Right hindlimb (tissue), 1 donor: ENCODE measurements around the gene KCTD3.

Experiments
- DNase-seq: peaks from one replicate; pipeline ENCODE4 v3.0.0-alpha.2; 2018

The KCTD3 gene

DNA sequence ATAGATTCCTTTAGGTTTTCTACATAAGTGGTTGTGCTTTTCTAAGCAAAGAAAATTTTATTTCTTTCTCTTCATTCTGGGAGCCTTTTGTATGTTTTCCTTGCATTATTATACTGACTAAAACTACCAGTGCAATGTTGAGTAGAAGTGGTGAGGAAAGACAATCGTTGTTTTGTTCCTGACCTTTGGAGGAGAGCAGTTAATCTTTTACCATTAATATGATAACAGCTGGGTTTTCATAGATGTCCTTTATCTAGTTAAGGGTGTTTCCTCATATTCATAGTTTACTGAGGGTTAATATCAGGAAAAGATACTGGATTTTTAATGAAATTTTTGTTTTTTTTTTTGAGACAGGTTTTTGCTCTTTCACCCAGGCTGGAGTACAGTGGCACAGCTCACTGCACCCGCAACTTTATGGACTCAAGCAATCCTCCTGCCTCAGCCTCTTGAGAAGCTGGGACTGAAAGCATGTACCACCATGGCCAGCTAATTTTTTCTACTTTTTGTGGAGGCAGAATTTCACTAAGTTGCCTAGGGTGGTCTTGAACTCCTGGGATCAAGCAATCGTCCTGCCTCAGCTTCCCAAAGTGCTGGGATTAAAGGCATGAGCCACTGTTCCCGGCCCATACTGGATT lies 9.0 kb upstream of the KCTD3 start:
- no peak for DNase-seq

DNA sequence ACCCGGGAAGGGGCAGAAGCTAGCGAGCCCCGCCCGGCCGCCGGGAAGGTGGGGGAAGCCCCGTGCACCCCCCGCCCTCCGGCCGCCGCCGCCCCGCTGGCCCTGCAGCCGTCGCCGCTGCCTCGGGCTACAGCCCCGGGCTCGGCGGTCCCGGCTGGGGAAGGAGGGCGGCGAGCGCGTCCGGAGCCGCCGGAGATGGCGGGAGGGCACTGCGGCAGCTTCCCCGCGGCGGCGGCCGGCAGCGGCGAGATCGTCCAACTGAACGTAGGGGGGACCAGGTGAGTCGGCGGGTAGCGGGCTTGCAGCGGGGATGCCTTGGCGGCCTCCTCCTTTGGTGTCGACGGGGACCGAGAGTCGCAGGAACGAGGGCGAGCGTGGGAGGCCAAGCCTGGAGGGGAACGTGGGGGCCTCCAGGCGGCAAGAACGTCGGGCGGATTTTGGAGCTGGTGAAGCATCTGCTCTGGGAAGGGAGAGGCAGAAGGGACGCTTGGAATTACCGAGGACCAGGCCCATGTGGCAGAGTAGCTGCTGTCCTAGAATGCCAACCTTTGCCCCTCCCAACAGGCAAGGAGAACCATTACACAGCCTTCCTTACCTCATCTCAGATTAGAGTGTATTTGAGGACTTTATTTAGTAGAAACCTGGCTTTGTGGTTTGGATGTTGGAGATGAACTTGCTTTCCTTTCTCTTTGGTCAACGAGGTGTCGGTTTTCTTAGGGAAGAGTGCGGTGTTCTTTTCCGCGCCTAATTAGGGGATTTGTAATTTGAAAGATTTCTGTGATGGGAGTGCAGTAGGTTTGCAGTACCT lies 591 bp downstream of the KCTD3 start:
- peak; percentile 75 for DNase-seq

DNA sequence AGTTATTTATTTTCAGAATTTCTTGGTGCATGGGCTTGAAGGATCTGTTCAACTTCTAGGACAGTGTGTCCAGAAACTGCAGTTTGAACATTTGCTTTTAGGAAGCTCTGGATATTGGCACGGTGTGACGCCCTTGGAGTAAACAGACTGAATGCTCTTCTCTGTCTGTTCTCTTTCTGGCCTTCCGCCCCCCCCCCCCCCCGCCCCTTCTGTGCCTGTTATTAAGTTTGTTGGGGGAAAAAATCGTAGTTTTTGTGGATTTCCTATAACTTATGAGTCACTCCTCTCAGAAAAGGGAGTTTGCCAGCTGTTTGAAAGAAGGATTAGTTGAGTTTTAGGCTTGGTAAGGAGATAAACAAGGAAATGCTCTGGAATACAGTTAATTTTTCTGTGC lies 1.2 kb downstream of the KCTD3 start:
- peak; percentile 53 for DNase-seq

DNA sequence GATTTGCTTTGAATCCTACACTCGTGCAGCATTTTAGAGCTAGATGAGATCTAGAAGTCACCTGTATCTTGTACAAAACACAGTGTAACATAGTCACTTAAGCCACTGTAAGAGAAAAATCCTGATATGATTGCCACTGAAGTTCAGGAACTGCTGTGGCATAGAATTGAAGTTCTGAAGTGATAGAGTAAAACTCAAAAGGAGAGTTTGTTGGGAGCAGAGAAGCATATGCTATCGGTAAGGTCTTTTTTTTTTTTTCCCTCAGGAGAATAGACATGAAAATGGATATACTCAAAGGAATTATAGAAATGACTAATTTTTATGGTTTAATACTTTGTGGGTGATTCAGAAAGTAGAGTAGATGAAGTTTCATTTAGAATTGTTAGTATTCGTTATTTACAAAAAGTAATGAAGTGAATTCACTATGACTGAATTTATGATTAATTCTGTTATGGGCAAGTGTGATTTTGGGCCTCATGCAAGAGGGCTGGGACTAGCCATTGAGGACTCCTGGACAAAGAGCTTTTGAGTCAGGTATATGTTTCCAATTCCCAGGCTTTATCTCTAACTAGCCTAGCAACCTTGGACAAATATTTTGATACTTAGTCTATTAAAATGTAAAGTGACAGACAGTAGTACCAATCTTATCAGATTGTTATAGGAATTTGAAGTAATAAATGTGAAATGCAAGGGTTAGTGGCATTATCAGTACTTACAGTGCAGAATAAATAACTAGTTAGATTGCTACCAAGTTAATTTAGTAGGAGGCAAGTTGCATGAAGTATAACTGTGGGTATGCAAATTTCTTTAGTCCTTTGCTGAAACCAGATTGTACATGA lies 3.1 kb downstream of the KCTD3 start:
- DNase-seq: no peak

DNA sequence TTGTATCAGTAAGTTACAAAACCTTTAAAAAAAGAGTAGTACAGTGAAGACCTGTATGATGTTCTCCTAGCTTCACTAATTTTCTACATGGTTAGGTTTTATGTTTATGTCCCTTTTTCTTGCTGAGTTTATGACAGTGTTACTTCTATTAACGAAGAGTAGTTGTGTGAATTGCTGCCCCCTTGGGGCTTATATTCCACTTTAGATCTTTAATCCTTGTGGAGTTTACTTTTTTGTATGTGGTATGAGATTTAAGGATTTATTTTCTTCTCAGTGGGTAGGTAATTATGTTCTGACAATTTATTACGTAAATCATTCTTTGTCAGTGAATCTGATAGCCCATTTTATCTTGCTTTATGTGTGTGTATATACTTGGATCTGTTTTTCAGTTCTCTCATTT lies 14.8 kb downstream of the KCTD3 start:
- DNase-seq: no peak

DNA sequence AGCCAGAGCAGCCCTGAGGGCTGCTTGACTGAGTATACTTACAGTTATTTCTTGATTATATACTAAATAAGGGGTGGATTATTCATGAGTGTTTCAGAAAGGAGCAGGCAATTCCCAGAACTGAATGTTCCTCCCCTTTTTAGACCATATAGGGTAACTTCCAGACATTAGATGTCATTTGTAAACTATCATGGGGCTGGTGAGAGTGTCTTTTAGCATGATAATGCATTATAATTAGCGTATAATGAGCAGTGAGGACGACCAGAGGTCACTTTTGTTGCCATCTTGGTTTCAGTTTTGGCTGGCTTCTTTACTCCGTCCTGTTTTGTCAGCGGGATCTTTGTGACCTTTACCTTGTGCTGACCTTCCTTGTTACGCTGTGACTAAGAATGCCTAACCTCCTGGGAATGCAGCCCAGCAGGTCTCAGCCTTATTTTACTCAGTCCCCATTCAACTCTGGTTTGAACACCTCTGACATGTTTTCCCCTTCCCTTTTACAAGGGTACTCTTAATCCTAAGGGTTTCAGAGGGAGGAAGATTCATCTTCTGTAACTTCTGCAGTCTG lies 16.2 kb downstream of the KCTD3 start:
- no peak for DNase-seq

DNA sequence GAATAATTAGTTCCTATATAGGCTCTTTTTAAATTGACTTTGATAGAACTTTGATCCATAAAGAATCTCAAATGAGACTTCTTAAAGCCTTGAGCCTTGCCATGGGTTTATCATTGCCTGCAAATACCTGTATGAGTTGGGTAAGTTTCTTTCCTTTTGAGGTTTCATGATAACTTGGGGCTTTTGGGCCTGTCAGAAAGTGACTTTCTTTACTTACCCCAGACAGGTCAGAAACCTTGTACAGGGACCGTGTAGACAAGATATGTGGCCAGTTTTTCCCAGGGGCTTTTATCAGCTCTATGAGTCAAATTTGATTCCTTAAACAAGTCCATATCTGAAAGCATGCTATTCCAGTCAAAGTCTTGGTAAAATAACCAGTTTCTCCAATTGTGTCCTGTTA lies 17.3 kb downstream of the KCTD3 start:
- DNase-seq: no peak

DNA sequence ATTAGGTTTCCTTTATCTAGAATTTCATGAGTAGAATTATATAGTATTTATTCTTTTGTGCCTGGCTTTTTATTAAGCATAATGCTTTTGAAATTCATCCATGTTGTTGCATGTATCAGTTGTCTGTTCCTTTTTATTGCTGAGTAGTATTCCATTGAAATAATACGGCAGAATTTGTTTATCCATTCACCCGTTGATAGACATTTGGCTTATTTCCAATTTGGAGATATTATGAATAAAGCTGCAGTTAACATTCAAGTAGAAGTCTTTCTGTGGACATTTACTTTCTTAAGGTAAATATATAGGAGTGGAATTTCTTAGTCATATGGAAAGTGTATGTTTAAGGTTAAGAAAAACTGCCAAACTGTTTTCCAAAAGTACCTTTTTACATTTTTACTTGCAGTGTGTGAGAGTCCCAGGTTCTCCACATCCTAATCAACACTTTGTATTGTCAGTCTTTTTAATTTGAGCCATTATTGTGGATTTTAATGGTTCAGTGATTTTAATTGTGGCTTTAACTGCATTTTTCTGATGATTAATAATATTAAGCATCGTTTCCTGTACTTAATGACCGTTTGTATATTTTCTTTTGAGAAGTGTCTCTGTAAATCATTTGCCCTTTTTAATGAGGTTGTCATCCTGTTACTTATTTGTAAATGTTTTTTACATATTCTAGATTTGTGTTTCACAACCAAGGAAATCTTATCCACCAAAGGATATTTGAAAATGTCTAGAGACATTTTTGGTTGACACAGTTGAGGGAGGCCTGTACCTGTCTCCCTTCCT lies 22.7 kb downstream of the KCTD3 start:
- no peak for DNase-seq

DNA sequence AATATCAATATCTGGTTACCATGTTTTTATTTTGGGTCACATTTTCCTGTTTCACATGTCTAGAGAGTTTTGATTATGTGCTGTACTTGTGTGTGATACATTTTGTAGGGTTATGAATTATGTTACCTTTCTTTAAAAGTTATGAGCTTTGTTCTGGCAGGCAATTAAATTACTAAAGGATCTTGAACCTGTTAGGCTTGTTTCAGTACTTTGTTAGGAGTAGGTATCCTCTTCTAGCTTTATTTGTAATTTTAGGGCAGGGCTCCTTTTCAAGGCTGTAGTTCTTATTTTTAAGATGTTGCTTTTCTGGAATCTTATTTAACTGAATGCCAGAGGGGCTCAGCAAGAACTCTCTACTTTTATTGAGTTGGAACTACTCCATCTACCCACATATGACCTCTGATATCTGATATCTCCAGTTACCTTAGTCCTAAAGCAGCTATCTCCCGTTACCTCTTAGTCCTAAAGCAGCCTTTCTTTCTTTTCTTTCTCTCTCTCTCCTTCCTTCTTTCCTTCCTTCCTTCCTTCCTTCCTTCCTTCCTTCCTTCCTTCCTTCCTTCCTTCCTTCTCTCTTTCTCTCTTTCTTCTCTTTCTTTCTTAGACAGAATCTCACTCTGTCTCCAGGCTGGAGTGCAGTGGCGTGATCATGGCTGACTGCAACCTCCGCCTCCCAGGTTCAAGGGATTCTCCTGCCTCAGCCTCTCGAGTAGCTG lies 23.8 kb downstream of the KCTD3 start:
- DNase-seq: no peak

DNA sequence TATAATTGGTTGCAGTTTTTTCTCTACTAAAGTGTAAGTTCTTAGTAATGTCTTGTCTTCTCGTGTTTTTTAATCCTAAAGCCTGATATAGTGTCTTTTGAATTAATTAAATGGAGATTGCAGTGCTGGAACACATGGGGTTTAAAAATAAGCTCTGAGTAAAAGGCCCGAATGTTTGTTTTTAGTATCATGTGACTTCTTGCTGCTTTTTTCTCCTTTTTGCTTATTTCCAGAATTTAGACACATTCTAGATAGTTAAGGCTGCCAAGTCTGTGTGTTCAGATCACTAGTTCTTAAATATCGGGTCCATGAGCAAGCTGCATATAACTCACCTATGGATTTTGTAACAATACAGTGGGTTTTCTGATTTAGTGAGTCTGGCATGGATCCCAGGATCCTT lies 27.5 kb downstream of the KCTD3 start:
- DNase-seq: no peak

DNA sequence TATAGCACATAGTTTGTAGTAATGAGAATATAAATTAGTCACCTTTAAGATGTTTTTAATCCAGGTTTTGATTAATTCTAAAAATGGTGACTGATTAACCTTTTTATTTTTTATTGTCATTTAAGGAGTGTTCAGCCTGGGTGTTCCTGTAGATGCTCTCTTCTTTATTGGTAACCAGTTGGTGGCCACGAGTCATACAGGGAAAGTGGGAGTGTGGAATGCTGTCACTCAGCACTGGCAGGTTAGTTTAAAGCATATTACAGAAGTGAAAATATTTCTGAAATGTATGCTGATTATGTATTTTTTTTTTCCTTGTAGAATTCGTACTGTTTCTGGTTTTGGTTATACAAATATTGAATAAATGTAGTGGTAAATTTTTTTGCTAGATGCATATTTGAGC lies 28.1 kb downstream of the KCTD3 start:
- DNase-seq: no peak

DNA sequence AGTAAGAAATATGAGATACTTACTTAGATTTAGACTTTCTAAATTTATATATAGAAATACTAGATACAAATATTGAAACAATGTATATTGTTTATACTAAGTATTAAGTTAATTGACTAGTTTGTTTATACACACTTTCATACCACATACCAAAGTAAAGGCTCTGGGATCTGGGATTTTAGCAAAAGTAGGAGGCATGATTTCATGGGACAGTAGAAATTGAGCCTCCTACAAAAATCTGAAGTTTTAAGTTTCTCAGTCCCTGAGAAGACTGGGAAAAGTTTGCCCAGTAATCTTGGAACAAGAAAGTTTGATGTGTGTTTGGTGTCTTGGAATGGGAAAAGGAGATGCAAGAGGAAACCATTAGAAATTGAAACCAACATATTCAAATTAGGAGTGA lies 30.9 kb downstream of the KCTD3 start:
- no peak for DNase-seq

DNA sequence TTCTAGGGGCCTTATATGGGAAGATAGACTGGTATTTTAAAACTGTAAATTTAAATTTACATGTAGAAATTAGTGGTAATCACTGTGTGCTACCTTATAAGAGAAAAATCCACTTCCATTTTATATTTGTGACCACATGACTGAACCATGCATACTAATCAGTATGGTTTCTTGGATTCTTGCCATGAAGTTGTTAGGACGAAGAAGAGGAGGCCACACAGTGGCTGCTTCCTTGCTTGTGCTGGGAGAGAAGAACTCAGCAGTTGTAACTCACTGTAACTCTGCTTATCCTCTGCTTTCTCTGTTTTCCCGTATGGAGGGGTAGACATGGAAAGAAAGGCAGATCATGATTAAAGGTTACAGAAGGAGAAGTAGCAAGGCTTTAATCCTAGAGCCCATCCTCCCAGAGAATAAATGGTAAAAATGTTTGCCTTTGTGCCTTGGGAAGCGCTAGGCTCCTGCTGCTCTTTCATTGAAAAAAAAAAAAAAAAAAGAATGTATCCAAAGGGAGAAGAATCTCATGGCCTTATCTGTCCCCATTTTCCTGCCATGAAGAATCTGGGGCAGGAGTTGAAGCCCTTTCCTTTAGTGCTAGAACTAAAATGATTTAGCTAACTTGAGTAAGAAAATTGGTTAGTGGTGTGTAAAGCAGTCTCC lies 32.4 kb downstream of the KCTD3 start:
- DNase-seq: no peak

DNA sequence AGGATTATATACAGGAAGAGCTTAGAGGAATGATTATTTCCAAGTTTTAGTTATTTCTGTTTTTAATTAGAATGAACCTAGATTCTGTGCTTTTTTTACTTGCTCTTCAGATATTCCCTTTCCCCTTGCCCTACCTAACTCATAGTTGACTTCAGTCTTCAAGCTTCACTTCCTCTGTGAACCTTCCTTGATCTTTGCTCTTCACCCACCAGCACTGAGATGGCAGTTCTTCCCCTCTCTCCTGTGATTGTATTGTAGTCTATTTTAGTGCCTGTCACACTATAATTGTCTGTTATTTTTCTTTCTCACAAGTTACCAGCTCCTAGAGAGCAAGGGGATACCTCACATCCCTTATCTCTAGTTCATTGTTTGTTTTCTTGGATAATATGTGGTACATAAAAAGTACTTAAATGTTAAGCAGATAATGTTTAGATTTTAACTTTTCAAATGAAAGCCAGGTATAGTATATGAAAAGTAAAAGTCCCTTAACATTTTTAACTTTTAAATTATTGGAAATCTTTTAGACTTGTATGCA lies 33.2 kb downstream of the KCTD3 start:
- DNase-seq: no peak

DNA sequence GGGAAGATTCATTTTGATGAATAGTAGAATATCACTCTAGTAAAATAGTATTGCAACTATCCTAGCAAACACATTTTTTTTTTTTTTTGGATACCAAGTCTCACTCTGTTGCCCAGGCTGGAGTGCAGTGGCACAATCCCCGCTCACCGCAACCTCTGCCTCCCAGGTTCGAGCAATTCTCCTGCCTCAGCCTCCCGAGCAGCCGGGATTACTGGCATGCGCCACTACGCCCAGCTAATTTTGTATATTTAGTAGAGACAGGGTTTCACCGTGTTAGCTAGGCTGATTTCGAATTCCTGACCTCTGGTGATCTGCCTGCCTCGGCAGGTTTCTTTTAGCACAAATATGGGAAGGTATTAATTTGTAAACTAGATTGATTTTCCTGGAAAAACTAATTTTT lies 33.8 kb downstream of the KCTD3 start:
- DNase-seq: no peak

DNA sequence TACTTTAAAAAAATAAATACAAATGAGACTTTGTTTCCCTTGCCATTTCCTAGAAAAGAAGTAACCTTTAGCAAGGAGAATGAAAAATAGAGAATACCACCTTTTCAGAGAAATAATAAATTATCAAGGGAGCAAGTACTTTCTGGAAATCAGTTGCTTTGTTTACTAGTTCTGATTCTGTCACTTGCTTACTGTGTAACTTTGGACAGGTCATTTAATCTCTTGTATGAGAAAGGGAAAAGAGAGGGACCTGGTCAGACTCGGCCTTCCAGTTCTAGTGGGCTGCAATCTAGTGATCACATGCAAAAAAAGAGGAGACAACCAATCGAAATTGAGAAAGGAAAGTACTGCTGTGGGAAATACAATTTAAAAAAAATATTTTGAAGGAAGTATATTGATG lies 34.2 kb downstream of the KCTD3 start:
- DNase-seq: no peak

DNA sequence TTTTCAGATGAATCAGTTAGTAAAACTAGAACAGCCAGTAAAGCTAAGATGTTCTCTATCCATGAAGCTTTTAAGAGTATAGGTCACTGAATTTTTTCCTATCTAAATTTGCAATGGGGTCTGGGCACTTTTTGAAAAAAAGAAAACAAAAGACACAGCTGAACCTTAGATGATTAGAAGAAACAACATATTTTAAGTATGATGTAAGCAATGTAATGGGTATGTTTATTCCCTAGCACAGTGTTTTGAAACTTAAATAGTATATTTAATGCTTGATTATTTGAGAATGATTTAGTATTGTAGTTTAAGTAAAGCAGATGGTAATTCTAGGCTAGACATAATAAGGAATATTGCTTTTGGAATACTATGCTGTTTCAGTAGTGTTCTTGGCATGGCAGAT lies 36.2 kb downstream of the KCTD3 start:
- DNase-seq: no peak

DNA sequence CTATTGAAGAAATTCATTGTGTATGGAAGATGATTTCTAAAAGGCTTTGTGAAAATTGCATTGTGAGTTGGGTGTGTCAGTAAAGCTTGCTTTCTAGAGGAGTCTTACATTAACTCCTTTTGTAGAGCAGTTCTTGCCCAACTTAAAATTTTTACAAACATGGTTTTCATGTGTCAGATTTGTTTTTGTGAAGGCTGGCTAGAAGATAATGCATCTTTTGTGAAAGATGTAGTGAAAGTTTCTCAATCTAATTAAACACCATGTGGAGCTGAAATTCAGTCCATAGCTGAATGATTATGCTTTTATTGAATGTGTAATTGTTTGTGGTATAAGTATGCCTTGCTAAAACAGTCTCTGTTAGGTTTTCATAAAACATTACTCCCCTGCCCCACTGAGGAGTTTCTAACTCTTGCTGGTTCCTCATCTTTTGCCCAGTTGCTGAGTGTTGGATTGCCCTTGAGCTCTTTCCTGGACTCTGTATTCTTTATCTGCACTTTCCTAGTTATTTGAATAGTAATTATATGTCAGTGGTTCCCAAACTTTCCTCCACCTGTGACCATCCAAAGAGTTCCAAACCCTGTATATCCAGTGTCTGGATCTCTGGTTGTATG lies 38.0 kb downstream of the KCTD3 start:
- no peak for DNase-seq

DNA sequence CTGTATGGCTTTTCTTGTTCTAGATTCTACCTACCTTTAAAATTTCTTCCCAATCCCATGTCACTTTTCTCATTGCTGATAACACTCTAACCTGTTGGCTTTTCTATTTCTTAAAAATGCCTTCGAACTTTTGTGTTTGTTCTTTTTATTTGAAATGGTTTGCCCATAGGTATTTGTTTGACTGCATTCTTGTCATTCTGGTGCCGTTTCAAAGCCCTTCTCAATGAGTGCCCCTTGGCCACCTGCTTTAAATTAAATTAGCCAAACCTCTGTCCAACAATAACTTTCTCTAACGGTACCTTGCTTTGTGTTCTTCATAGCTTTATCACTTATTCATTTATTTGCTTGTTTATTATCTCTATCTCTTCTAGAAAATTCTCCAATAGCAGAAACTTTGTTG lies 38.9 kb downstream of the KCTD3 start:
- DNase-seq: no peak

DNA sequence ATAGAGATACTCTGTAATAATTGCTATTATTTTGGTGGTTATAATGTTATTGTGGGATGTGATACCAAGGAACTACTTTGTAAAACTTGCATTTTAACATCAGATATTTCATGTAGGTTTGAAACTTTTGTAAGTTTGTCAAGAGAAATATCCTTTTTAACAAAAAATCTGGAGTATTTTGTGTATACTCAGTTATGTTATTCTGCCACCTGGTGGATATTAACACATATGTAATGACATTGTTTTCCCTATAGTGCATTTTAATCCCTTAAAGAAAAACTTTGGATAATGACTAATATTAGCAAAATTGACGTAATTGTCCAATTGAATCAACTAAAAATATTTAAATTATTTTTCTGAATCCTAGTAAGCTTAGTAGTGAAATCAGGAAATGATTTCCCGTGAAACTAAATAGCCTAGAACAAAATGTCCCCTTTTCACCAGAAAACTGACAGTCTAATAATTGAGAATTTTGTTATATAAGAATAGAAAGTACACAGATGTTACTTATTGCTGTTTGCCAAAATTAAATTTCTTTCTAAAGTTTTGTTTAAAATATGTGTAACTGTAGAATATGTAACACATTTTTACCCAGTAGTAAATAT lies 39.6 kb downstream of the KCTD3 start:
- no peak for DNase-seq
